ENCODE measurements around the gene RAB11FIP3.

The RAB11FIP3 gene

DNA sequence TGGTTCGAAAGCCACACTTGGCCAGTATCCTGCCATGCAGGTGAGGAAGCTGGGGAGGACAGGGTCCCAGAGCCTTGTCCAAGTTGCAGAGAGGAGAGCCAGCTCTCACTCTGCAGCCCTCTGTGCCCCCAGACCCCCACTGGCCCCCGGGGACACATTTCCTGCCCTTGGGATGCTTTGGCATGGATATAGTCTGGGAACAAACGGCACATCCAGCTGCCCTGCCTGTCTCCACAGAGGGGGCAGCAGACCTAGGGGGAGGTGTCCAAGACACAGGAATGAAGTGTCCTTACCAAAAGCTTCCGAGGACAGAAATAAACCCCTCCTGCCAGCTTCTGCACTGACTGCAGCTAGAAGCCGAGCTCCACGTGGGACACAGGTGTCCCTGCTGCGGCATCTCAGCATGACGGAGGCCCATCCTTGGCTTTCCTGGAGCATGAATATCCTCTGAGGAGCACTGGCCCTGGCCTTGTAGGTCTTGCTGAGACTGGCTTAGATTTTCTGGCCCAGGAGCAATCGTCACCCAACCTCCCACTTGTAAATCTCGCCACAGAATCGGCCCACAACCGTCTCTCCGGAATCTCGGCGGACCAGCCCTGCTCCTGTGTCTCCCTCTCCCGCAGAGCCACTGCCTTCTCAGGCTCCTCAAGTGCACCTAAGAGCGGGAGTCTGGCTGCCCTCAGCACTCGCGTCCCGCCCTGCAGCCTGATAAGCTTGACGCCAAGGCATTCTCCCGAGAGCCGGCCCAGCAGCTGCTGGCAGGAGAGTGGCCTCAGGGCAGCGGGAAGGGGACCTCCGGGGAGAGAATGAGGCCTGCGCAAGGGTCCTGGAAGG lies 100.9 kb downstream of the RAB11FIP3 start:
- peak overlapping the region; percentile 71 for H3K4me3 ChIP-seq (ENCODE audit: low read depth, low read length)
- TF ChIP-seq, protein P1, sequence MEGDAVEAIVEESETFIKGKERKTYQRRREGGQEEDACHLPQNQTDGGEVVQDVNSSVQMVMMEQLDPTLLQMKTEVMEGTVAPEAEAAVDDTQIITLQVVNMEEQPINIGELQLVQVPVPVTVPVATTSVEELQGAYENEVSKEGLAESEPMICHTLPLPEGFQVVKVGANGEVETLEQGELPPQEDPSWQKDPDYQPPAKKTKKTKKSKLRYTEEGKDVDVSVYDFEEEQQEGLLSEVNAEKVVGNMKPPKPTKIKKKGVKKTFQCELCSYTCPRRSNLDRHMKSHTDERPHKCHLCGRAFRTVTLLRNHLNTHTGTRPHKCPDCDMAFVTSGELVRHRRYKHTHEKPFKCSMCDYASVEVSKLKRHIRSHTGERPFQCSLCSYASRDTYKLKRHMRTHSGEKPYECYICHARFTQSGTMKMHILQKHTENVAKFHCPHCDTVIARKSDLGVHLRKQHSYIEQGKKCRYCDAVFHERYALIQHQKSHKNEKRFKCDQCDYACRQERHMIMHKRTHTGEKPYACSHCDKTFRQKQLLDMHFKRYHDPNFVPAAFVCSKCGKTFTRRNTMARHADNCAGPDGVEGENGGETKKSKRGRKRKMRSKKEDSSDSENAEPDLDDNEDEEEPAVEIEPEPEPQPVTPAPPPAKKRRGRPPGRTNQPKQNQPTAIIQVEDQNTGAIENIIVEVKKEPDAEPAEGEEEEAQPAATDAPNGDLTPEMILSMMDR (IDR thresholded peaks at IDR 0.05; ENCODE audit: low read depth, low read length), result no peak
- in situ Hi-C loops (cut with HindIII; ENCODE audit: low sequenced_read_pairs), result no loop called here
- DNase-seq (ENCODE audit: low read depth, low spot score), result peak; percentile 35

DNA sequence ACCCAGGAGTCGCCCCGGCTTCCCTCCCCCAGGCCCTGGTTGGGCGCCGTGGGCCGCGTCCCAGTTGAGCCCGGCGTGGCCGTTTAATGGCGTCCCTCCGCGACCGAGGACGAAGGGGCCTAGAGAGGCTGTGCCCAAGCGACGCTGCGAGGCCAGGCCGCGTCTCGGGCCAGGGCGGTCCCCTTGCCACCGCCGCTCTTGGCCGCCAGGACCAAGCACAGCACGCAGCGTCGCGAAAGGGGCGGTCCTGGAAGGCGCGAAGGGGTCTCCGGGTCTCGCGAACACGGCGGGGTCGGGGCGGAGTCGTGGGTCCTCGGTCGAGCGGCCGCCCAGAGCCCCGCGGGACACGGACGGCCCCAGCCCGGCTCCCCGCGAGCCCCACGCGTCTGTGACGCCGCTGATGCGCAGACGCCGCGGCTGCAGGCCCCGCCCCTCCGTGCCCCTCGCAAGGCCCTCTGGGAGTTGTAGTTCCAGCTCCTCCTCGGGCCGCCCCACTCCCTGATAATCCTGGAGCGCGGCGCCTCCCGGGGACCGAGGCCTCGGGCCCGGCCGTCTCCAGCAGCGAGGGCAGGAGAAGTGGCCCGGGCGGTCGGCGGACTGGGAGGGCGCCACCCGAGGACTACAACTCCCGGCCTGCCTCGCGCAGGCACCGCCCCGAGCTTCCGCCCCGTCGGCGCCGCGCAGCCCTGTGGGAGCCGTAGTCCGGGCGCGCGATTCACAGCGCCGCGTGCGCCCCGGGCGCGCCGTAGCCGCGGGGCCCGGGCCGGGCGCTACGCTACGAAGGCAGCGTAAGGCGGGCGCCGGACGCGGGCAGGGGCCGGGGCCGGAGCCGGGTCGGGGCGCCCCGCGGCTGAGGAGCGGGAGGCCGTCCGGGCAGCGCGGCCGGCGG lies 101.8 kb downstream of the RAB11FIP3 start, which contains the start of gene CAPN15:
TSS of gene CAPN15 (plus strand) at position 698 of the 889 bp plus-strand sequence. CDS start 19,127 bp downstream, outside the sequence.
- in situ Hi-C loops (cut with HindIII; ENCODE audit: low sequenced_read_pairs), result no loop called here
- TF ChIP-seq, protein P1 (IDR thresholded peaks at IDR 0.05; ENCODE audit: low read depth, low read length), result no peak
- H3K4me3 ChIP-seq (ENCODE audit: low read depth, low read length), result peak within 1 kb of the TSS; percentile 72
- DNase-seq (ENCODE audit: low read depth, low spot score), result peak; percentile 88

DNA sequence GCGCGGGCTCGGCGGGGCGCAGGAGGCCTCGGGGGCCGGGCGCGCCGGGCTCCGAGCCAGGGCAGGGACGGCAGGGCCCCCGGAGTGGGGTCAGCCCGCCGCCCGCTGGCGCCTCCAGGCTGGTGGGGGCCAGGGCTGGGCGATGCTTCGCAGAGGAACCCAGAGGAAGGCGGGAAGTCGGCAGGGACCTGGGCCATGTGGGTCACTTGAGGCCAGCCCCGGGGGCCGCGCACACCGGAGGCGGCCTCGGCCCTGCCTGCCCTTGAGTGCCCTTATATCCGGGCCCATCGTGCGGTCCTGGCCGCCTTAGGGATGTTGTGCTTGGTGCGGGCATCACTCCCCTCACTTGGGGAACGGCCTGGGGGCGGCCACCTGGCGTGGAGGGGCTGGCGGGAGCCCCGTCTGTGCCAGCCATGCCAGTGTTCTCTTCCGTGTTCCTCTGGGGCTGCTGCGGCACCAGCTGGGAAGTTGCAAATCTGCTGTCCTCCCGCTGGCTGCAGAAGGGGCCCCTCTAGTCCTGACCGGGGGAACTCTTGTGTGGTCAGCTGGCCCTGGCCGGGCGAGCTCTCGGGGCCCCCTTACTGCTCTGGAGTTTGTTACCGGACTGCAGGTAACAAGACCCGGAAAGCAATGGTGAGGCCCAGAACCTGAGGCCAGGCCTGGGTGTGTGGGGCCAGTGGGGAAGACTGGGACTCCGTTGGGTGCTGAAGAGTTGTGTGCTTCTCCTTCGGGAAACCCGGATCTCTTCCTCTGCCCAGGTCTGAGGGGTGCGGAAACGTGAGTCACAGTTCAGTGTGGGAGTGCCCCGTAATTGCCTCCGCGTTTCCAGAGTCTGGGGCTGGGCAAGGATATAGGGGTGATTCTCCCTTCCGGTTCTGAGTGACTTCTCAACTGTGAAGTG lies 102.9 kb downstream of the RAB11FIP3 start:
- peak; percentile 37 for DNase-seq (ENCODE audit: low read depth, low spot score)
- H3K4me3 ChIP-seq (ENCODE audit: low read depth, low read length), result peak overlapping the region; percentile 72
- TF ChIP-seq, protein P1 (IDR thresholded peaks at IDR 0.05; ENCODE audit: low read depth, low read length), result no peak
- in situ Hi-C loops (cut with HindIII; ENCODE audit: low sequenced_read_pairs), result no loop called here

DNA sequence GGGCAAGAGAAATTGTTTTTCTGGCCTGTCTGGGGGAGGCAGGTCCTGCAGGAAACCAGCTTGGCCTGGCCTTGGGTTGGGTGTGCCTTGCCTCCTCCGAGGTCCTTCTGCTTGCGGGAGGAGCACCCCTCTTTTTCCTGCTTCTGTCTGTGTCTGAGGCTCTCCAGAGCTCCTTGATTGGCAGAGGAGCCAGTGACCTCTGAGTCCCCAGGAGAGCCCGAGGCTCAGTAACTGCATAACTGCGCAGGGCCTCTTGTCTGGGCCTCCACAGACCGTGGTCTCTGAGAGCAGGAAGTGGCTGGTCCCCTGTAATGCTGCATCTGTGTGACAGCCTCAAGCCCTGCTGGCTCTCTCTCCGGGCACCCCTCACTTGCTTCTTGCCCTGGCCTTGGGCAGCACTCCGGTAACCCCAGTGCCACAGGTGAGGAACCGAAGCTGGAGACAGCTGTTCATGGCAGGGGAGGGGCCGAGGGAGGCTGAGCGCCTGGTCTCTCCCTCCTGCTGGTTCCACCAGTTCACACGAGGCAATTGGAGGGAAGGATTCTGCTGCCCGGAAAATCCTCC lies 103.6 kb downstream of the RAB11FIP3 start:
- in situ Hi-C loops (cut with HindIII; ENCODE audit: low sequenced_read_pairs), result no loop called here
- TF ChIP-seq, protein P1 (IDR thresholded peaks at IDR 0.05; ENCODE audit: low read depth, low read length), result no peak
- no peak for DNase-seq (ENCODE audit: low read depth, low spot score)

DNA sequence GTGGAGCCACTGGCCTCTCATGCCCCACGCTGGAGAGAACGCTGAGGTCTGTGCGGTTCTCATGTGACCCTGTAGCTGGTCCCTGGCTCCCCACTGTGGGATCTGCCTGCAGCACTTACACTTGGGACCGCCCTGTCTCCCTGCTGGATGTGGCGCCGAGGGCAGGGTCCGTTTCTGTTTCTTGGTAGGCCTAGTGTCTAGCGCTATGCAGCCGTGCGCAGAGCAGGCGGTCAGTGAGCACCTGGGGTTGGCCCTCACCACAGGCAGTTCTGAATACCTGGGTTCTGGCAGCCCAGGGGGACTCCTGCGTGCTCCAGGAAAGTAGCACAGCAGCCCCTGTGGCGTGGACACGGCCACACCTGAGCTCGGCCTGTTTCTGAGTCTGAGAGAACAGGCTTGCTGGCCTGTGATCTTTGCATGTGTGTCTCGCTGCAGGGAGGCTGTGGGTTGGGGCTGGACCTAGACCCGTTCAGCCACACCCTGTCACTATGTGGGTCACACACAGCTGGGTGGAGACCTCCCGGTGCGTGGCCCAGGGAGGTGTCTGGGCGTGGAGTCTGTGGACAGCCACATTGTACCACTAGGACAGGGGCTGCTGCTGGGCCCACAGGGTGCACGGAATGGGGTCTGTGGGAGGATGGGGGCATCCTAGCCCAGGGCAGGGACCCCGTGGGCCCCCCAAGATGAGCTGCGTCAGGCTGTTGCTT lies 104.8 kb downstream of the RAB11FIP3 start:
- in situ Hi-C loops (cut with HindIII; ENCODE audit: low sequenced_read_pairs), result no loop called here

More for the DNA sequence above, 103.6 kb downstream of the RAB11FIP3 start:
- peak overlapping the region; percentile 72 for H3K4me3 ChIP-seq (ENCODE audit: low read depth, low read length)

More for the DNA sequence above, 104.8 kb downstream of the RAB11FIP3 start:
- no peak overlapping the region for H3K4me3 ChIP-seq (ENCODE audit: low read depth, low read length)
- TF ChIP-seq, protein P1 (IDR thresholded peaks at IDR 0.05; ENCODE audit: low read depth, low read length), result no peak
- no peak for DNase-seq (ENCODE audit: low read depth, low spot score)
